NCI-H187 (cell line): ENCODE data around the gene FAM216B.
"Not testable (repeated sequence)": the region's sequence is repeated elsewhere in the genome, so short reads cannot be mapped to it uniquely, and the experiment has no call there.

ENCODE experiments used
- DNase-seq, 2 experiments: peaks; one replicate each; lab custom pipeline; 2025; lab: John Stamatoyannopoulos, UW

Gene FAM216B

GRCh38 chr13:42780044-42780443, 1.3 kb upstream of the FAM216B start:
- no peak for DNase-seq

GRCh38 chr13:42786715-42787114, 5.3 kb downstream of the FAM216B start:
- no peak for DNase-seq

- DNase-seq, result no peak
Observed at GRCh38 chr13:42788601-42789000, 7.2 kb downstream of the FAM216B start.

GRCh38 chr13:42792154-42792553, 10.8 kb downstream of the FAM216B start:
- DNase-seq, result no peak

- DNase-seq, result no peak
Observed at GRCh38 chr13:42794577-42795275, 13.3 kb downstream of the FAM216B start.

- no peak for DNase-seq
Observed at GRCh38 chr13:42795666-42796065, 14.3 kb downstream of the FAM216B start.

- no peak for DNase-seq
Observed at GRCh38 chr13:42796747-42797356, 15.5 kb downstream of the FAM216B start.

GRCh38 chr13:42798118-42798517, 16.7 kb downstream of the FAM216B start:
- DNase-seq, result no peak

GRCh38 chr13:42800109-42800643, 18.8 kb downstream of the FAM216B start:
- DNase-seq, result no peak

- no peak for DNase-seq
Observed at GRCh38 chr13:42803563-42804204, 22.3 kb downstream of the FAM216B start.

- DNase-seq, result no peak
Observed at GRCh38 chr13:42804244-42804874, 23.0 kb downstream of the FAM216B start.

- DNase-seq, result no peak
Observed at GRCh38 chr13:42807241-42807640, 25.9 kb downstream of the FAM216B start.

GRCh38 chr13:42807866-42808265, 26.5 kb downstream of the FAM216B start:
- DNase-seq, result no peak

GRCh38 chr13:42808341-42808940, 27.1 kb downstream of the FAM216B start:
- DNase-seq, result no peak

- no peak for DNase-seq
Observed at GRCh38 chr13:42812316-42812715, 30.9 kb downstream of the FAM216B start.

GRCh38 chr13:42814868-42815267, 33.5 kb downstream of the FAM216B start:
- DNase-seq, result no peak

- DNase-seq, result no peak
Observed at GRCh38 chr13:42815681-42816080, 34.3 kb downstream of the FAM216B start.

GRCh38 chr13:42816538-42816937, 35.2 kb downstream of the FAM216B start:
- no peak for DNase-seq

- DNase-seq, result not testable (repeated sequence)
Observed at GRCh38 chr13:42819687-42820086, 38.3 kb downstream of the FAM216B start.

GRCh38 chr13:42820451-42820850, 39.1 kb downstream of the FAM216B start:
- no peak for DNase-seq

- DNase-seq, result no peak
Observed at GRCh38 chr13:42821437-42821836, 40.1 kb downstream of the FAM216B start.
